Fibroblast of pulmonary artery (primary cell): ENCODE measurements around the gene SEMA5A.

Source experiments
- DNase-seq: peaks from one replicate; pipeline ENCODE4 v3.0.0-alpha.2; 2010; ENCODE audit warnings: low read depth
- H3K4me3 ChIP-seq: replicated peaks from 2 replicates; pipeline ENCODE4 v1.5.1; 2011; ENCODE audit warnings: low read depth, mild to moderate bottlenecking, control low read depth, low read length, moderate library complexity
- CTCF ChIP-seq: IDR thresholded peaks from 2 replicates; pipeline ENCODE4 v1.5.1; 2011; ENCODE audit warnings: mild to moderate bottlenecking, control low read depth, low read length, inconsistent platforms; ENCODE audit errors: missing control alignments

SEMA5A gene

GRCh38 chr5:9454491-9454890, 91.4 kb downstream of the SEMA5A start:
- H3K4me3 ChIP-seq, result no peak overlapping the region
- TF ChIP-seq CTCF, result no peak
- DNase-seq, result no peak

- H3K4me3 ChIP-seq, result no peak overlapping the region
- no peak for TF ChIP-seq CTCF
- DNase-seq, result no peak
These were observed 91.8 kb downstream of the SEMA5A start for GRCh38 chr5:9454012-9454481.

GRCh38 chr5:9453480-9454011, 92.3 kb downstream of the SEMA5A start:
- no peak for TF ChIP-seq CTCF
- no peak overlapping the region for H3K4me3 ChIP-seq

GRCh38 chr5:9452181-9452580, 93.7 kb downstream of the SEMA5A start:
- no peak for DNase-seq
- no peak overlapping the region for H3K4me3 ChIP-seq

More at GRCh38 chr5:9453480-9454011, 92.3 kb downstream of the SEMA5A start:
- DNase-seq, result no peak

GRCh38 chr5:9451037-9451436, 94.8 kb downstream of the SEMA5A start:
- no peak overlapping the region for H3K4me3 ChIP-seq
- DNase-seq, result no peak
- TF ChIP-seq CTCF, result no peak

More at GRCh38 chr5:9452181-9452580, 93.7 kb downstream of the SEMA5A start:
- no peak for TF ChIP-seq CTCF

GRCh38 chr5:9447691-9448090, 98.2 kb downstream of the SEMA5A start:
- DNase-seq, result no peak
- TF ChIP-seq CTCF, result no peak
- no peak overlapping the region for H3K4me3 ChIP-seq

- no peak overlapping the region for H3K4me3 ChIP-seq
- peak; percentile 45 for DNase-seq
- no peak for TF ChIP-seq CTCF
These were observed 100.0 kb downstream of the SEMA5A start for GRCh38 chr5:9445826-9446388.
